ENCODE measurements around the gene PPP2R2B.
A peak's percentile ranks its signal among the peaks of the same experiment; 100 is the strongest.

PPP2R2B gene

GRCh38 chr5:146653560-146653959 lies 225.0 kb downstream of the PPP2R2B start:
- TF ChIP-seq, protein P1, sequence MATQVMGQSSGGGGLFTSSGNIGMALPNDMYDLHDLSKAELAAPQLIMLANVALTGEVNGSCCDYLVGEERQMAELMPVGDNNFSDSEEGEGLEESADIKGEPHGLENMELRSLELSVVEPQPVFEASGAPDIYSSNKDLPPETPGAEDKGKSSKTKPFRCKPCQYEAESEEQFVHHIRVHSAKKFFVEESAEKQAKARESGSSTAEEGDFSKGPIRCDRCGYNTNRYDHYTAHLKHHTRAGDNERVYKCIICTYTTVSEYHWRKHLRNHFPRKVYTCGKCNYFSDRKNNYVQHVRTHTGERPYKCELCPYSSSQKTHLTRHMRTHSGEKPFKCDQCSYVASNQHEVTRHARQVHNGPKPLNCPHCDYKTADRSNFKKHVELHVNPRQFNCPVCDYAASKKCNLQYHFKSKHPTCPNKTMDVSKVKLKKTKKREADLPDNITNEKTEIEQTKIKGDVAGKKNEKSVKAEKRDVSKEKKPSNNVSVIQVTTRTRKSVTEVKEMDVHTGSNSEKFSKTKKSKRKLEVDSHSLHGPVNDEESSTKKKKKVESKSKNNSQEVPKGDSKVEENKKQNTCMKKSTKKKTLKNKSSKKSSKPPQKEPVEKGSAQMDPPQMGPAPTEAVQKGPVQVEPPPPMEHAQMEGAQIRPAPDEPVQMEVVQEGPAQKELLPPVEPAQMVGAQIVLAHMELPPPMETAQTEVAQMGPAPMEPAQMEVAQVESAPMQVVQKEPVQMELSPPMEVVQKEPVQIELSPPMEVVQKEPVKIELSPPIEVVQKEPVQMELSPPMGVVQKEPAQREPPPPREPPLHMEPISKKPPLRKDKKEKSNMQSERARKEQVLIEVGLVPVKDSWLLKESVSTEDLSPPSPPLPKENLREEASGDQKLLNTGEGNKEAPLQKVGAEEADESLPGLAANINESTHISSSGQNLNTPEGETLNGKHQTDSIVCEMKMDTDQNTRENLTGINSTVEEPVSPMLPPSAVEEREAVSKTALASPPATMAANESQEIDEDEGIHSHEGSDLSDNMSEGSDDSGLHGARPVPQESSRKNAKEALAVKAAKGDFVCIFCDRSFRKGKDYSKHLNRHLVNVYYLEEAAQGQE (IDR thresholded peaks at IDR 0.05; ENCODE audit: insufficient replicate concordance, low read depth), result no peak
- TF ChIP-seq POLR2AphosphoS5 (IDR thresholded peaks at IDR 0.05; ENCODE audit: low read depth) (no peak), SPI1 (IDR thresholded peaks at IDR 0.05; ENCODE audit: borderline replicate concordance, low read depth) (no peak), GABPA (IDR thresholded peaks at IDR 0.05; ENCODE audit: low read depth) (no peak)
- TF ChIP-seq, protein P2, sequence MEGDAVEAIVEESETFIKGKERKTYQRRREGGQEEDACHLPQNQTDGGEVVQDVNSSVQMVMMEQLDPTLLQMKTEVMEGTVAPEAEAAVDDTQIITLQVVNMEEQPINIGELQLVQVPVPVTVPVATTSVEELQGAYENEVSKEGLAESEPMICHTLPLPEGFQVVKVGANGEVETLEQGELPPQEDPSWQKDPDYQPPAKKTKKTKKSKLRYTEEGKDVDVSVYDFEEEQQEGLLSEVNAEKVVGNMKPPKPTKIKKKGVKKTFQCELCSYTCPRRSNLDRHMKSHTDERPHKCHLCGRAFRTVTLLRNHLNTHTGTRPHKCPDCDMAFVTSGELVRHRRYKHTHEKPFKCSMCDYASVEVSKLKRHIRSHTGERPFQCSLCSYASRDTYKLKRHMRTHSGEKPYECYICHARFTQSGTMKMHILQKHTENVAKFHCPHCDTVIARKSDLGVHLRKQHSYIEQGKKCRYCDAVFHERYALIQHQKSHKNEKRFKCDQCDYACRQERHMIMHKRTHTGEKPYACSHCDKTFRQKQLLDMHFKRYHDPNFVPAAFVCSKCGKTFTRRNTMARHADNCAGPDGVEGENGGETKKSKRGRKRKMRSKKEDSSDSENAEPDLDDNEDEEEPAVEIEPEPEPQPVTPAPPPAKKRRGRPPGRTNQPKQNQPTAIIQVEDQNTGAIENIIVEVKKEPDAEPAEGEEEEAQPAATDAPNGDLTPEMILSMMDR (IDR thresholded peaks at IDR 0.05; ENCODE audit: insufficient read depth, low read length), result no peak
- DNase-seq (ENCODE audit: low read depth in 1 of 2, low spot score in 1 of 2), result no peak
- H3K27ac ChIP-seq (replicated peaks), result no peak overlapping the region
- H3K27me3 ChIP-seq (ENCODE audit: insufficient read depth, poor library complexity, severe bottlenecking), result no peaks in the 10 kb centered on the region
- H3K4me3 ChIP-seq (replicated peaks; ENCODE audit: insufficient read depth, low read length), result no peak overlapping the region

GRCh38 chr5:146652547-146652946 lies 226.0 kb downstream of the PPP2R2B start:
- H3K27me3 ChIP-seq (ENCODE audit: insufficient read depth, poor library complexity, severe bottlenecking), result no peaks in the 10 kb centered on the region
- no peak for DNase-seq (ENCODE audit: low read depth in 1 of 2, low spot score in 1 of 2)

GRCh38 chr5:146647656-146648199 lies 230.8 kb downstream of the PPP2R2B start:
- no peak for DNase-seq (ENCODE audit: low read depth in 1 of 2, low spot score in 1 of 2)
- Histone ChIP-seq H3K4me3 (replicated peaks; ENCODE audit: insufficient read depth, low read length) (no peak overlapping the region), H3K27me3 (ENCODE audit: insufficient read depth, poor library complexity, severe bottlenecking) (no peaks in the 10 kb centered on the region), H3K27ac (replicated peaks) (no peak overlapping the region)
- TF ChIP-seq POLR2AphosphoS5 (IDR thresholded peaks at IDR 0.05; ENCODE audit: low read depth) (no peak), SPI1 (IDR thresholded peaks at IDR 0.05; ENCODE audit: borderline replicate concordance, low read depth) (no peak)
- TF ChIP-seq, protein P2 (IDR thresholded peaks at IDR 0.05; ENCODE audit: insufficient read depth, low read length), result no peak
- TF ChIP-seq, protein P1 (IDR thresholded peaks at IDR 0.05; ENCODE audit: insufficient replicate concordance, low read depth), result peak; percentile 62

More at GRCh38 chr5:146652547-146652946, 226.0 kb downstream of the PPP2R2B start:
- Histone ChIP-seq H3K27ac (replicated peaks) (no peak overlapping the region), H3K4me3 (replicated peaks; ENCODE audit: insufficient read depth, low read length) (no peak overlapping the region)
- TF ChIP-seq, protein P2 (IDR thresholded peaks at IDR 0.05; ENCODE audit: insufficient read depth, low read length), result no peak
- TF ChIP-seq GABPA (IDR thresholded peaks at IDR 0.05; ENCODE audit: low read depth) (no peak), POLR2AphosphoS5 (IDR thresholded peaks at IDR 0.05; ENCODE audit: low read depth) (no peak), SPI1 (IDR thresholded peaks at IDR 0.05; ENCODE audit: borderline replicate concordance, low read depth) (no peak)
- TF ChIP-seq, protein P1 (IDR thresholded peaks at IDR 0.05; ENCODE audit: insufficient replicate concordance, low read depth), result no peak
